Measurements from ENCODE around the gene SREBF1. TPM values are rescaled to one million over a fixed set of nuclear protein-coding genes. Genes with fewer than 3 reads are reported as not detected.

Gene SREBF1
- total RNA-seq (2021; fragmentation: NEBNext Ultra II Directional; extraction: Animal tissue kit (Norgen Biotek cat#: 25700)) (69.9 and 70.8 TPM in 2 replicates), polyA plus RNA-seq (2011; rRNA removed) (28.6 and 64.6 TPM in 2 replicates), polyA minus RNA-seq (2011; rRNA and poly(A)+ RNA removed) (21.0 and 35.5 TPM in 2 replicates)
- polyA plus RNA-seq (2011; cell fraction: cytosol; rRNA removed), result 34.1 TPM
- 270 TPM for polyA plus RNA-seq (2011; cell fraction: nucleus; rRNA removed)
- 45.2 to 64.7 TPM (median 53.7 TPM) in 4 replicates for polyA plus RNA-seq (2012, experiment 1 of 2)
- polyA plus RNA-seq (2012, experiment 2 of 2), result 36.4 TPM
- polyA plus RNA-seq (2013, experiment 1 of 2), result 88.4 TPM
- polyA plus RNA-seq (2013, experiment 2 of 2), result 76.5 TPM
- 60.1 TPM for polyA minus RNA-seq (2011; cell fraction: cytosol; rRNA and poly(A)+ RNA removed)
- polyA minus RNA-seq (2011; cell fraction: nucleus; rRNA and poly(A)+ RNA removed), result 90.1 TPM
- long read RNA-seq, experiment 1, full-length matches to known transcripts, result 4 of 48 reads
- long read RNA-seq, experiment 1, partial matches to known transcripts, result 27 of 48 reads
- long read RNA-seq, experiment 1, other reads (novel, unspliced or antisense), result 17 of 48 reads
- long read RNA-seq, experiment 2, partial matches to known transcripts, result 0 of 1 reads
- long read RNA-seq, experiment 2, other reads (novel, unspliced or antisense), result 1 of 1 reads

GRCh38 chr17:17836818-17837379 lies at the start of gene SREBF1:
TSS of gene SREBF1 (minus strand) at chr17:17836986. CDS start at chr17:17836817, 169 bp downstream.
- H3K4me1 ChIP-seq (replicated peaks in 1 of 4; ENCODE audit: control insufficient read depth in 3 of 4, insufficient read depth in 4 of 4, low read length in 3 of 4), result peaks cover 19 to 48% (median 39%) of the 10 kb centered on the region in 4 experiments
- H3K4ac ChIP-seq (replicated peaks; ENCODE audit: insufficient read length, low read depth, low read length), result peak within 1 kb of the TSS; percentile 84
- no peak; the same call in 1 of the 2 replicates for TF ChIP-seq PHF8 (conservative IDR thresholded peaks at IDR 0.05; ENCODE audit: low read depth, low read length)
- peak; percentile 48 to 91 for TF ChIP-seq POLR2A (IDR thresholded peaks at IDR 0.05; ENCODE audit: control extremely low read depth in 1 of 2, low read depth in 2 of 2, low read length in 2 of 2)
- TF ChIP-seq POLR2AphosphoS5 (IDR thresholded peaks at IDR 0.05; ENCODE audit: low read depth, low read length), result 0 out of 2 replicates have a peak, but pooled peaks have one; percentile 19
- peak; percentile 83 for TF ChIP-seq TAF7 (optimal IDR thresholded peaks at IDR 0.05; ENCODE audit: borderline replicate concordance, low read depth, low read length)
- 0 out of 2 replicates have a peak, but pooled peaks have one; percentile 13 for TF ChIP-seq CREB1 (IDR thresholded peaks at IDR 0.05)
- no peak for TF ChIP-seq KDM4A (IDR thresholded peaks at IDR 0.05; ENCODE audit: low read depth, low read length, severe bottlenecking)
- peak; percentile 60; the same call in 1 of the 2 replicates for TF ChIP-seq YY1 (IDR thresholded peaks at IDR 0.05; ENCODE audit: low read depth, low read length)
- TF ChIP-seq KDM1A (IDR thresholded peaks at IDR 0.05; ENCODE audit: borderline replicate concordance, low read length), result no peak
- no peak for TF ChIP-seq ATF3 (IDR thresholded peaks at IDR 0.05; ENCODE audit: insufficient read depth, low read depth, low read length)

More at GRCh38 chr17:17836818-17837379, at the start of gene SREBF1:
- Histone ChIP-seq H3K79me2 (ENCODE audit: control insufficient read depth in 1 of 2, insufficient read depth in 2 of 2, low read length in 2 of 2) (peaks cover 23 to 37% of the 10 kb centered on the region in 2 experiments), H4K5ac (ENCODE audit: insufficient read length, low read depth, low read length) (peak within 1 kb of the TSS; percentile 63), H3K79me1 (ENCODE audit: low read depth, low read length) (peaks cover 7% of the 10 kb centered on the region), H2BK12ac (ENCODE audit: low read depth, low read length) (peak within 1 kb of the TSS; percentile 99), H3K14ac (ENCODE audit: insufficient read length) (no peak within 1 kb of the TSS), H4K8ac (ENCODE audit: extremely low read depth, insufficient read depth, low read length) (peak within 1 kb of the TSS; percentile 98), H3K27me3 (replicated peaks in 1 of 4; ENCODE audit: control insufficient read depth in 3 of 4, extremely low read depth in 1 of 4, insufficient read depth in 3 of 4, low read length in 3 of 4) (no peaks in the 10 kb centered on the region), H4K20me1 (replicated peaks in 1 of 2; ENCODE audit: control insufficient read depth in 1 of 2, insufficient read depth in 2 of 2, low read length in 2 of 2) (peaks cover 16 to 17% of the 10 kb centered on the region in 2 experiments), H2BK15ac (ENCODE audit: low read length) (peak within 1 kb of the TSS; percentile 92), H3K23me2 (ENCODE audit: low read depth, low read length) (peaks cover 15% of the 10 kb centered on the region), H2BK20ac (ENCODE audit: low read length) (peak within 1 kb of the TSS; percentile 98), H3K9ac (replicated peaks in 1 of 4; ENCODE audit: extremely low read depth in 1 of 4, low read depth in 3 of 4, low read length in 3 of 4) (peak within 1 kb of the TSS; percentile 96 to 99 (median 99)), H3K56ac (replicated peaks; ENCODE audit: insufficient read length, low read depth, low read length) (peak within 1 kb of the TSS; percentile 86), H2AK5ac (ENCODE audit: low read depth, low read length) (peak within 1 kb of the TSS; percentile 99), H2BK5ac (ENCODE audit: low read depth, low read length) (peak within 1 kb of the TSS; percentile 99), H3K36me3 (ENCODE audit: control insufficient read depth in 2 of 4, insufficient read depth in 4 of 4, low read length in 3 of 4) (peaks cover 0 to 5% (median under 1%) of the 10 kb centered on the region in 4 experiments; a peak in 4 of 8 replicates), H4K91ac (replicated peaks; ENCODE audit: insufficient read length, low read length) (peak within 1 kb of the TSS; percentile 95), H2BK120ac (replicated peaks; ENCODE audit: low read depth, low read length) (peak within 1 kb of the TSS; percentile 39), H3K18ac (ENCODE audit: extremely low read depth, low read length) (peak within 1 kb of the TSS; percentile 99), H2AFZ (ENCODE audit: low read length) (no peak within 1 kb of the TSS), H3K9me3 (ENCODE audit: insufficient read depth in 2 of 2, low read depth in 1 of 2, low read length in 1 of 2) (no peaks in the 10 kb centered on the region), H3K27ac (ENCODE audit: low read depth, low read length) (peak within 1 kb of the TSS; percentile 93), H3K4me2 (ENCODE audit: insufficient read depth in 1 of 2, low read depth in 2 of 2, low read length in 2 of 2) (peak within 1 kb of the TSS; percentile 79 to 86), H3K23ac (ENCODE audit: insufficient read length) (no peak within 1 kb of the TSS), H3K4me3 (ENCODE audit: extremely low read depth in 1 of 4, insufficient read depth in 2 of 4, low read depth in 3 of 4, low read length in 4 of 4) (peak within 1 kb of the TSS; percentile 81 to 99 (median 96))
- DNase-seq (ENCODE audit: low read depth in 1 of 2, low spot score in 2 of 2), result peak; percentile 59 to 84
- no peak for FAIRE-seq
- ChIA-PET POLR2A (ENCODE audit: partially characterized antibody) (interaction anchor here (0.6 to 18.4 kb wide), 35 partner anchors 9 to 342 kb away, joined by 3 to 532 read pairs (median 5); no protein-coding TSS in a partner anchor), CTCF (ENCODE audit: partially characterized antibody) (interaction anchor here (0.6 to 6.6 kb wide), 12 partner anchors 9 to 197 kb away, joined by 3 to 66 read pairs (median 6); no protein-coding TSS in a partner anchor)
- WGBS, 2 experiments (ENCODE audit: extremely low coverage in 1 of 2, insufficient coverage in 1 of 2, insufficient read length in 1 of 2, insufficient replicate concordance in 2 of 2, low coverage in 1 of 2, low lambda C conversion rate in 2 of 2, missing lambda C conversion rate in 1 of 2), result 4% methylated on average over 46 of the region's 52 CpGs; no CpG with 5 or more reads in 1 of the 2 experiments
